ENCODE measurements around the gene BEND5. TPM values are rescaled to one million over a fixed set of nuclear protein-coding genes. Genes with fewer than 3 reads are reported as not detected.

Gene BEND5
- total RNA-seq, 2 donors from 2014 or later = 4.9 to 5.2 TPM

GRCh38 chr1:48718705-48719104, 58.0 kb downstream of the BEND5 start:
- TF ChIP-seq CTCF (IDR thresholded peaks at IDR 0.05) (no peak), POLR2AphosphoS5 (IDR thresholded peaks at IDR 0.05) (no peak), POLR2A (IDR thresholded peaks at IDR 0.05) (no peak)
- intact Hi-C loops (cut with DNase I) = no loop called here
- 41% methylated on average over 4 of the region's 4 CpGs for WGBS
- Histone ChIP-seq H3K36me3 (no peaks in the 10 kb centered on the region), H3K4me1 (replicated peaks) (no peaks in the 10 kb centered on the region), H3K4me3 (no peak overlapping the region), H3K27ac (no peak overlapping the region), H3K9me3 (no peaks in the 10 kb centered on the region), H3K27me3 (replicated peaks; ENCODE audit: insufficient read depth) (no peaks in the 10 kb centered on the region)
- DNase-seq (ENCODE audit: low spot score) = no peak

GRCh38 chr1:48718116-48718630, 58.5 kb downstream of the BEND5 start:
- no peak for TF ChIP-seq CTCF (IDR thresholded peaks at IDR 0.05)
- no peak for TF ChIP-seq POLR2AphosphoS5 (IDR thresholded peaks at IDR 0.05)
- TF ChIP-seq POLR2A (IDR thresholded peaks at IDR 0.05) = no peak
- H3K4me1 ChIP-seq (replicated peaks) = no peaks in the 10 kb centered on the region
- DNase-seq (ENCODE audit: low spot score) = no peak
- H3K9me3 ChIP-seq = no peaks in the 10 kb centered on the region
- H3K36me3 ChIP-seq = no peaks in the 10 kb centered on the region
- intact Hi-C loops (cut with DNase I) = no loop called here
- H3K27me3 ChIP-seq (replicated peaks; ENCODE audit: insufficient read depth) = no peaks in the 10 kb centered on the region
- H3K27ac ChIP-seq = no peak overlapping the region
- no peak overlapping the region for H3K4me3 ChIP-seq

GRCh38 chr1:48717082-48717481, 59.6 kb downstream of the BEND5 start:
- Histone ChIP-seq H3K4me3 (no peak overlapping the region), H3K4me1 (replicated peaks) (no peaks in the 10 kb centered on the region), H3K9me3 (no peaks in the 10 kb centered on the region), H3K27ac (no peak overlapping the region), H3K36me3 (no peaks in the 10 kb centered on the region), H3K27me3 (replicated peaks; ENCODE audit: insufficient read depth) (no peaks in the 10 kb centered on the region)
- no peak for DNase-seq (ENCODE audit: low spot score)
- WGBS = 89% methylated on average over 1 of the region's 1 CpG
- TF ChIP-seq POLR2A (IDR thresholded peaks at IDR 0.05) (no peak), CTCF (IDR thresholded peaks at IDR 0.05) (no peak), POLR2AphosphoS5 (IDR thresholded peaks at IDR 0.05) (no peak)
- intact Hi-C loops (cut with DNase I) = no loop called here

GRCh38 chr1:48715921-48716320, 60.8 kb downstream of the BEND5 start:
- intact Hi-C loops (cut with DNase I) = no loop called here
- WGBS = 90% methylated on average over 5 of the region's 5 CpGs

More at GRCh38 chr1:48715921-48716320, 60.8 kb downstream of the BEND5 start:
- H3K4me1 ChIP-seq (replicated peaks) = no peaks in the 10 kb centered on the region
- H3K27ac ChIP-seq = no peak overlapping the region
- H3K36me3 ChIP-seq = no peaks in the 10 kb centered on the region
- TF ChIP-seq POLR2AphosphoS5 (IDR thresholded peaks at IDR 0.05) (no peak), POLR2A (IDR thresholded peaks at IDR 0.05) (no peak), CTCF (IDR thresholded peaks at IDR 0.05) (no peak)
- H3K27me3 ChIP-seq (replicated peaks; ENCODE audit: insufficient read depth) = no peaks in the 10 kb centered on the region
- DNase-seq (ENCODE audit: low spot score) = no peak
- no peak overlapping the region for H3K4me3 ChIP-seq
- H3K9me3 ChIP-seq = no peaks in the 10 kb centered on the region

All from prostate gland (tissue), 2 donors.